RWPE2 (cell line): ENCODE data around the gene AKAP6.
A peak's percentile ranks its signal among the peaks of the same experiment; 100 is the strongest.

Experiments used
- ATAC-seq: fragments of 200-7000 bp; cut with Tn5 transposase; 3 replicates; pipeline ENCODE4 v1.9.1; 2021; ENCODE audit warnings: low read depth
- DNase-seq: peaks from one replicate; pipeline ENCODE4 v3.0.0-alpha.2; 2020; ENCODE audit warnings: low spot score
- H3K27ac ChIP-seq: fragments of 450-650 bp; 2 replicates; pipeline ENCODE4 v1.5.1; 2017; ENCODE audit warnings: mild to moderate bottlenecking; ENCODE audit not compliant: poor library complexity, severe bottlenecking
- H3K27me3 ChIP-seq: fragments of 250-450 bp; sonication (Bioruptor Pico); 2 replicates; pipeline ENCODE4 v1.5.1; 2021; ENCODE audit warnings: mild to moderate bottlenecking, moderate library complexity; ENCODE audit not compliant: insufficient read depth, poor library complexity, severe bottlenecking
- H3K36me3 ChIP-seq: fragments of 250-450 bp; sonication (Bioruptor Pico); 2 replicates; pipeline ENCODE4 v1.5.1; 2020; ENCODE audit warnings: low read depth, mild to moderate bottlenecking, moderate library complexity
- H3K4me1 ChIP-seq: fragments of 250-450 bp; sonication (Bioruptor Pico); 2 replicates; pipeline ENCODE4 v1.5.1; 2021; ENCODE audit warnings: mild to moderate bottlenecking, moderate library complexity; ENCODE audit not compliant: insufficient read depth, poor library complexity, severe bottlenecking
- H3K4me3 ChIP-seq: fragments of 250-450 bp; sonication (Bioruptor Pico); 2 replicates; pipeline ENCODE4 v1.5.1; 2021; ENCODE audit warnings: mild to moderate bottlenecking, moderate library complexity; ENCODE audit not compliant: severe bottlenecking
- H3K9me3 ChIP-seq: fragments of 250-450 bp; sonication (Bioruptor Pico); 2 replicates; pipeline ENCODE4 v1.5.1; 2021; ENCODE audit warnings: mild to moderate bottlenecking, moderate library complexity; ENCODE audit not compliant: severe bottlenecking
- TF ChIP-seq, protein P1 (sequence below): fragments of 450-650 bp; IDR thresholded peaks from one replicate; pipeline ENCODE4 v1.5.1; 2017; ENCODE audit warnings: mild to moderate bottlenecking, moderate library complexity; ENCODE audit not compliant: poor library complexity, severe bottlenecking

Gene AKAP6

DNA sequence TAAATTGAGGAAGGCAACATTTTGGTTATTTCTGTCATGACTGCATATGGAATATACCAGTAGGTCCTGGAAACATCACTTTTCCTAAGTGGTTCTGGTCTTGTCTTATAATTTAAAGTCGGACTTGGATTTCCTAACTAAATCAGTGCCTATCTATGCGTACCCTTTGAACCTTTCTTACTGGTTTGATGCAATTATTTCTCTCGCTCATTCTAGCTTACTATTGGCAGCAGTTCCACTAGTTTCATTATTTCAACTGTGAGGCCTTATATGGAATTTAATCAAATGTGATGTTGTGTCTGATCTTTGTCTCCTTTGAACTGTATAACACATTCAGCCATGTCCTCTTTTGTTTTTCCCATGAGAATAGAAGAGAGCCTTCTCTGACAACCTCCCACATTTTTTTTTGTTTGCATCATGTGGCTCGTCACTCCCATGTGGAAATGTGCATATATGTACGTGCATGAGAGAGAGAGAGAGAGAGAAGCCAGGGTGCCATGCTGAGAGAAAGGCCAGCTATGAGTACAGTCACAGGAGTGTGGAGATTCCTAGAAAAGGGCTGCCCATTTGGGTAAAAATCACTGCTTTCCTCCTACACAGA, 48.0 kb downstream of the AKAP6 start:
- Histone ChIP-seq H3K27me3 (no peaks in the 10 kb centered on the region), H3K4me1 (peaks cover 29% of the 10 kb centered on the region), H3K4me3 (no peak overlapping the region), H3K36me3 (no peaks in the 10 kb centered on the region), H3K27ac (no peak overlapping the region), H3K9me3 (no peaks in the 10 kb centered on the region)
- DNase-seq (no peak), ATAC-seq (no peak)
- TF ChIP-seq, protein P1, sequence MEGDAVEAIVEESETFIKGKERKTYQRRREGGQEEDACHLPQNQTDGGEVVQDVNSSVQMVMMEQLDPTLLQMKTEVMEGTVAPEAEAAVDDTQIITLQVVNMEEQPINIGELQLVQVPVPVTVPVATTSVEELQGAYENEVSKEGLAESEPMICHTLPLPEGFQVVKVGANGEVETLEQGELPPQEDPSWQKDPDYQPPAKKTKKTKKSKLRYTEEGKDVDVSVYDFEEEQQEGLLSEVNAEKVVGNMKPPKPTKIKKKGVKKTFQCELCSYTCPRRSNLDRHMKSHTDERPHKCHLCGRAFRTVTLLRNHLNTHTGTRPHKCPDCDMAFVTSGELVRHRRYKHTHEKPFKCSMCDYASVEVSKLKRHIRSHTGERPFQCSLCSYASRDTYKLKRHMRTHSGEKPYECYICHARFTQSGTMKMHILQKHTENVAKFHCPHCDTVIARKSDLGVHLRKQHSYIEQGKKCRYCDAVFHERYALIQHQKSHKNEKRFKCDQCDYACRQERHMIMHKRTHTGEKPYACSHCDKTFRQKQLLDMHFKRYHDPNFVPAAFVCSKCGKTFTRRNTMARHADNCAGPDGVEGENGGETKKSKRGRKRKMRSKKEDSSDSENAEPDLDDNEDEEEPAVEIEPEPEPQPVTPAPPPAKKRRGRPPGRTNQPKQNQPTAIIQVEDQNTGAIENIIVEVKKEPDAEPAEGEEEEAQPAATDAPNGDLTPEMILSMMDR: no peak

DNA sequence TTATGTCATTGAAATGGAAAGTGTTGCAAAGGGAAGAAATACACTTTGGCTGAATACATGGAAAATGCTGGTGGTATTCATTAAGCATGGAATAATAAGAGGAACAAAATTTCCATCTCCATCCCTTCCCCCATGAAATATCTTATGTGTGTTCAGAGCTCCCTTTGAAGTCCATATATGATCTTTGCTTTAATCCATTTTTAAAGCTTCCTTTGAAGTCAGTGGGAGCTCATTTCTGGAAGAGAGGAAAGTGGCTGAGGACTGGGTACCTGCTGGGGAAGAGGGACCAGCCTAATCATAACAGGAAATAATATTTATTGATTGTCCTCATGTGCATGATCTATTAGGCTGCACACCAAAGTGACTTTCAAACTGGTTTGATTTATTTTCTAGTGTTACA, 49.2 kb downstream of the AKAP6 start:
- Histone ChIP-seq H3K27ac (no peak overlapping the region), H3K9me3 (no peaks in the 10 kb centered on the region), H3K4me3 (no peak overlapping the region), H3K27me3 (no peaks in the 10 kb centered on the region), H3K4me1 (peaks cover 24% of the 10 kb centered on the region), H3K36me3 (no peaks in the 10 kb centered on the region)
- ATAC-seq (no peak), DNase-seq (no peak)
- TF ChIP-seq, protein P1: no peak

DNA sequence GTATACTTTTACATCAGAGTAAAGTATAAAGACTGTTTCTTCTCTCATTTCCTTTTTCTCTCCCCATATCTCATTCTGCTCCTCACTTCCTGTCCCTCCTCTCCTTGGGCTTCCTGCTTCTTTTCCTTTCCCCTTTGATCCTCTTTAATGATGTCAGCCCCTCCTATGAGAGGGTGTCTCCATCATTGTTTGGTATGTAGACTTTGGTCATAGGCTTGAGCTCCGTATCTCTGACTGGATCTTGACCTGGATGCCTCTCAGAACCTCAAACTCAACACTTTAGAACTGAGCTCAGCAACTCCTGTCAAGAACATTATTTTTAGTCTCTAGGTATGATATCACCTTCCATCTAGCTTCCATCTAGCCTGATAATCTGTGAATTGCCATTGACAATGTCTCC, 50.3 kb downstream of the AKAP6 start:
- TF ChIP-seq, protein P1: no peak

DNA sequence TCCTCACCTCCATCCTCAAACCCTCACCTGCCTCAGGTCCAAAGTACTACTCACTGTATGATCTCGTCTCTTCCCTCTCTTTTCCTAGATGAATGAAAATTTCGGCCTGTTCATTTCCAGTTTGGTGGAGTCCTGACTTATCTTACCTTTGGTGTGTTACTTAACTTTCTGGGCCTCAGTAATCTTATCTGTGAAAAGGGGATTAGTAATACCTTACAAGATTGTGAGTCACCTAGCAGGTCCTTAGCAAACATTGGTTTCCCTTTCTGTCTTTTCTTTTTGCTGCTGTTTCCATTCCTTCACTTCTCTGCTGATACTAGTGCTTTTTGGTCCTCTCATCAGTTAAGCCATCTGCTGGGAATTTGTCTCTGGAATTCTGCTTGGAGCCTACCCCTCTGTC, 52.8 kb downstream of the AKAP6 start:
- no peak overlapping the region for H3K4me3 ChIP-seq
- H3K27me3 ChIP-seq: no peaks in the 10 kb centered on the region
- no peak; the same call in 2 of the 3 replicates for ATAC-seq
- TF ChIP-seq, protein P1: no peak
- H3K4me1 ChIP-seq: peaks cover 17% of the 10 kb centered on the region
- DNase-seq: no peak
- H3K36me3 ChIP-seq: no peaks in the 10 kb centered on the region
- H3K9me3 ChIP-seq: no peaks in the 10 kb centered on the region
- H3K27ac ChIP-seq: no peak overlapping the region

More for the DNA sequence above, 50.3 kb downstream of the AKAP6 start:
- DNase-seq (no peak), ATAC-seq (no peak)
- Histone ChIP-seq H3K4me1 (peaks cover 17% of the 10 kb centered on the region), H3K27me3 (no peaks in the 10 kb centered on the region), H3K9me3 (no peaks in the 10 kb centered on the region), H3K4me3 (no peak overlapping the region), H3K36me3 (no peaks in the 10 kb centered on the region), H3K27ac (no peak overlapping the region)

DNA sequence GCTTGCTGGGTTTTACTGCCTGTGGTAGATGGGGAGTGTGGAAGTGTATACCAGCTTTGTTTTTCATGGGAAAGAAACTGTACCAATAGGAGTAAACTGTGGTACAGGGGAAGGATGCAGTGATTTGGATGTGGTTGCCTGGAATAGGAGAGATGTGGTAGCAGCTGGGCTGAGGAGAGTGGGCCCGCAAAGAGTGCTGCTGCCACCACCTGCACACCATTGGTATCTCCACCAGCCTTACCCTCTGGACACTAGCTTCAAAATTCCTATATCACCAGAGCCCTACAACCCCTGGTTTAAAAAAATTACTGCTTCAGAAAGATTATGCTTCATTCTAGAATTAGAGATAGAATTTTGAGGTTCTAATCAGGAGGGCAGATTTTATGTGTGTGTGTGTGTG, 53.6 kb downstream of the AKAP6 start:
- TF ChIP-seq, protein P1: peak; percentile 94
- Histone ChIP-seq H3K36me3 (no peaks in the 10 kb centered on the region), H3K27me3 (no peaks in the 10 kb centered on the region), H3K9me3 (no peaks in the 10 kb centered on the region), H3K4me1 (peaks cover 17% of the 10 kb centered on the region), H3K4me3 (no peak overlapping the region), H3K27ac (peak overlapping the region; percentile 15)
- ATAC-seq (peak; percentile 97), DNase-seq (no peak)
